Cardiac fibroblast (primary cell): ENCODE data around the gene TMEM91.
"Not testable (repeated sequence)": the region's sequence is repeated elsewhere in the genome, so short reads cannot be mapped to it uniquely, and the experiment has no call there.

ENCODE experiments used
- DNase-seq, 2 donors: peaks; one replicate each; pipeline versions ENCODE4 v3.0.0 to v3.0.0-alpha.2; 2010; ENCODE audit warnings: low read depth in 2 of 2
- H3K4me3 ChIP-seq, 2 donors: replicated peaks in 1 of 2; 1 replicate in 1 of 2; 2 replicates in 1 of 2; pipeline ENCODE4 v1.5.1; 2011; ENCODE audit warnings: low read depth in 2 of 2, low read length in 2 of 2, mild to moderate bottlenecking in 2 of 2, moderate library complexity in 1 of 2
- CTCF ChIP-seq: IDR thresholded peaks from one replicate; pipeline ENCODE4 v1.5.1; 2011; ENCODE audit warnings: low read depth, mild to moderate bottlenecking, low read length, inconsistent platforms

TMEM91 gene

GRCh38 chr19:41401483-41401882, 25.1 kb downstream of the TMEM91 start:
- no peak for DNase-seq
- TF ChIP-seq CTCF: no peak
- H3K4me3 ChIP-seq: no peak overlapping the region

- DNase-seq: no peak
- H3K4me3 ChIP-seq: no peak overlapping the region
- TF ChIP-seq CTCF: no peak
These were observed 25.7 kb downstream of the TMEM91 start for GRCh38 chr19:41402010-41402409.

- no peak for DNase-seq
- H3K4me3 ChIP-seq: no peak overlapping the region
- TF ChIP-seq CTCF: no peak
These were observed 27.0 kb downstream of the TMEM91 start for GRCh38 chr19:41403181-41403970.

GRCh38 chr19:41405776-41406175, 29.4 kb downstream of the TMEM91 start:
- no peak for TF ChIP-seq CTCF
- no peak overlapping the region for H3K4me3 ChIP-seq
- no peak for DNase-seq

- no peak for TF ChIP-seq CTCF
- H3K4me3 ChIP-seq: no peak overlapping the region
- peak in 1 of 2 donors; percentile 34 for DNase-seq
These were observed 30.9 kb downstream of the TMEM91 start for GRCh38 chr19:41407271-41407670.

GRCh38 chr19:41408256-41408655, 31.9 kb downstream of the TMEM91 start:
- no peak overlapping the region for H3K4me3 ChIP-seq
- no peak for DNase-seq
- no peak for TF ChIP-seq CTCF

- not testable (repeated sequence) for DNase-seq, H3K4me3 ChIP-seq
These were observed 32.5 kb downstream of the TMEM91 start for GRCh38 chr19:41408846-41409245.
